Testis (tissue), 2 donors: Measurements from ENCODE around the gene MEF2A.

Experiments used
- CTCF ChIP-seq, 3 experiments: fragments of 450-650 bp in 2 of 3; fragments of 200-600 bp in 1 of 3; sonication (generic) in 1 of 3; IDR thresholded peaks; one replicate each; pipeline ENCODE4 v1.5.1; 2016 to 2019; ENCODE audit warnings: antibody characterized with exemption in 3 of 3, mild to moderate bottlenecking in 2 of 3, moderate library complexity in 1 of 3
- POLR2A ChIP-seq: fragments of 450-650 bp; IDR thresholded peaks from one replicate; pipeline ENCODE4 v1.6.1; 2017; ENCODE audit warnings: antibody characterized with exemption, mild to moderate bottlenecking, moderate library complexity

GRCh38 chr15:99736702-99737101, 170.9 kb downstream of the MEF2A start:
- TF ChIP-seq POLR2A (no peak), CTCF (IDR thresholded peaks at IDR 0.05) (no peak)
